GM19397 (cell line): ENCODE measurements around the gene HEATR5A.
"Not testable (repeated sequence)": the region's sequence is repeated elsewhere in the genome, so short reads cannot be mapped to it uniquely, and the experiment has no call there.

Experiments used
- ATAC-seq: cut with Tn5 transposase; IDR thresholded peaks from one replicate; pipeline ENCODE4 v1.9.1; 2021; ENCODE audit warnings: mild to moderate bottlenecking, moderate library complexity; ENCODE audit not compliant: unreplicated experiment

HEATR5A gene

DNA sequence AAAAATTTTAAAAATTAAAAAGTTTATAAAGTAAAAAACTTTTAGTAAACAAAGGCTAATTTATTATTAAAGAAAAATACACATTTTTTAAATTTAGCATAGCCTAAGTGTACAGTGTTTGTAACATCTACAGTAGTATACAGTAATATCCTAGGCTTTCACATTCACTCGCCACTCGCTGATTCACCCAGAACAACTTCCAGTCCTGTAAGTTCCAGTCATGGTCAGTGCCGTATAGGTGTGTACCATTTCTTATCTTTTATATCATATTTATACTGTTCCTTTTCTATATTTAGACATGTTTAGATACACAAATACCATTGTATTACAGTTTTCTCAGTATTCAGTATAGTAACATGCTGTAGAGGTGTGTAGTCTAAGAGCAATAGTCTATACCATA is 28.9 kb downstream of the HEATR5A start:
- ATAC-seq: no peak

DNA sequence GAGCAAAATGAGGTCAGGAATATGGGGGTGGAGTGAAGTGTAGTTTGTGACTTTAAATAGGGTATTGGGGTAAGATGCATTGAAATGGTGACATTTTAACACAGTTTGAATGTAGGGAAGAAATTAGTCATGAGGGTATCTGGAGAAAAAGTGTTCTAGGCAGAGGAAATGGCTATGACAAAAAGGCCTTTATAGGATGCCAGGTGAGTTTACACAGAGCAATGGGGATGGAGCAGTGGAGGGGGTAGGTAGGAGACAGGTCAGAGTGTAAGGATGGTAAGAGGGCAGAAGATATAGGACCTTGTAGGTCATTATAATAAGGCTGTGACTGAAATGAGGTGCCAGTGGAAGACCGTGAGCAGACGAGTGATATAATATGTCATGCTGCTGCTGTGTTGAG is 30.4 kb downstream of the HEATR5A start:
- no peak for ATAC-seq

DNA sequence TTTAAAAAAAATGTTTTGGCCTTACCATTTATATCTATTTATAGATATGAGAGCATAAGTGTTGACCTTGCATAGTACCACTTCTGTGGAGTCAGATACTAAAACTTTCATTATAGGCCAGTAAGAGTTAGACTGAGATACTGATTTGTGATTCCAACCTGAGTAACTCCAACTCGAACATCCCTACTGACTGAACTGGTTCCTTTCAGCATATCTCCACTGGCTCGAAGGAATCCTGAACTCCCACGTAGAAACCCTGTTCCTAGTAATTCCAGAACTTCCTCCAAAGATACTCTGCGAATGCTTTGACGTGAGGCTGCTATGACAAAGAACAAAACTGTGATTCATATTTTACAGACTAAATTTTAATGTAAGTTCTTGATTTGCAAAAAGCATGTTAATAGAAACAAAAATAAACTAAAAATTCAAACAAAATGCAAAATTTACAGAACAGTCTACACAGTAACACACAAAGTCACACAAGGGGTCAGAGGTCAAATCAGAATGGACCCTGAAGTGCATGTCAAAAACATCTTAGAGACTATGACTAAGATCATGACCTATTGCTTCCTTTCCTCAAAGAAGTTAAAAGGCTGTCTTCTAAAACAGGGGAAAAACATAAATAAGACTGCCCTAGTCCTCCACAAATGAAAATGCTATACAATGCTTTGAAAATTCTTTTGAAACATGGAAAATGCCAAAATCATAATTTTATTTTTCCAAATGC is 31.5 kb downstream of the HEATR5A start:
- ATAC-seq: no peak

DNA sequence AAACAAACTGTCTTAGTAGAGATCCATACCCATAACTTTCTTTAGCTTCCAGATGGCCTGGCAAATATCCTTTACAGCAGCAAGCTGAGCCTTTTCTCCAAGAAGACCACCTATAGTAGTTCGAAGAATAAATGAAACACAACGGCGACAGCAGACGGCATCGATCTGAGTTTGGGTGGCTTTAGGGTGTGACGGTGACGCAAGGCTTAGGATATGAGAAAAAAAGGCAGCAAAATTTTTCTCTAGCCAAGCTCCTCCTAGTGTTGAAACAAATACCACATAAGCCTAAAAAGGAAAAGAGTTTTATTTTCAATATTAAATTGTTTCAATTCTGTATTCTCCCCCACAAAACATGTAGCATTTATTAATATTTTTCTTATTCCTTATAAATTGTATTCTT is 33.3 kb downstream of the HEATR5A start:
- ATAC-seq: no peak

DNA sequence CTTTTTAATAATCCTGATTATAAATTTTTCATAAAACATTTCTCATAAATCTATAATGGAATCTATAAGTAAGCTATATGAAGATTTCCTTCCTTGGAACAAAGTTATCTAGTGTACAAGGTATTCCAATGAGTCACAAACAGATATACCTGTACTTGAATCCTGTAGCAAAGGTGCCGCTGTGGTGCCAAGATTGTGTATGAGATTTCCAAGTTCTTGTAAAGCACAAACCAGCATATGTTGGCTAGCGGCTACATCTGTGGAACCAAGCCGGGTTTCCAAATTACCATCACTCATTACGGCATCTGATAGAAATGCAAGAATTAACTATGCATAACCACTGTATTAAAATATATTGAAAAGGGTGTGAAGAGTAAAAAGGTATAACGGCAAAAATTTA is 34.1 kb downstream of the HEATR5A start:
- ATAC-seq: no peak

DNA sequence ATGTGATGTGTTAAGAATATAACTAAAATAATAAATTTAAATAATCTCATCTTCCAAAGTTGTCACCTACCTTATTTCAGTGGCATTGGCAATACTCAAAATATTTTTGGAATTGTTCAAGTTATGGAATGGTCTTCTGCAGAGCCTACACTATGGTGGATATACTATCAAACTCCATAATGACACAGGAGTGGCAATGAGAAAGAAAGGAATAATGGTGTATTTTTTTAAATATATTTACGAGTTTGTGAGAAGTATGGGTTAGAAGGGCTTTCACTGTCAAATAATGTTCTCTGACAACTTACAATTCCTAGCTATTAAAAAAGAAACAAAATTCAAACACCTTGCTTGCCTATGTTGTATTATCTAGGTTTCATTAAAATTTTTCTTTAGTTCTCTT is 38.1 kb downstream of the HEATR5A start:
- no peak for ATAC-seq

DNA sequence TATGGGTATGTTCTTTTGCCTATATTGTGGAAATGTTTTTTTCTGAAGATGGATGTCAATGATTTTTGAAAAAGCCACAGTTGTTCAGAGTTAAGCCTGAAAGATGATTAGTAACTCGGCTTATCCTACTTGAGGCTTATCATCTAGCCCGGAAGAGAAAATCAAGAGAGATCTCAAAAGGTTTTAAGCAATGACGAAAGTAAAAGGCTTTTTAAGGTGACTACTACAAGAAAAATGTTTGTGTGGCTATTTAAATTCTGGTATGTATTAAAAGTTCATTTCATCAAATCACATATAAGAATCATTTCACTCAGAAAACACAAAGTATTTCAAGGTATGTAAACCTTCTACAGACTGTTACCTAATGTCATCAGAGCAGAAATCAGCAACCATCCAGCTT is 40.2 kb downstream of the HEATR5A start:
- ATAC-seq: no peak

DNA sequence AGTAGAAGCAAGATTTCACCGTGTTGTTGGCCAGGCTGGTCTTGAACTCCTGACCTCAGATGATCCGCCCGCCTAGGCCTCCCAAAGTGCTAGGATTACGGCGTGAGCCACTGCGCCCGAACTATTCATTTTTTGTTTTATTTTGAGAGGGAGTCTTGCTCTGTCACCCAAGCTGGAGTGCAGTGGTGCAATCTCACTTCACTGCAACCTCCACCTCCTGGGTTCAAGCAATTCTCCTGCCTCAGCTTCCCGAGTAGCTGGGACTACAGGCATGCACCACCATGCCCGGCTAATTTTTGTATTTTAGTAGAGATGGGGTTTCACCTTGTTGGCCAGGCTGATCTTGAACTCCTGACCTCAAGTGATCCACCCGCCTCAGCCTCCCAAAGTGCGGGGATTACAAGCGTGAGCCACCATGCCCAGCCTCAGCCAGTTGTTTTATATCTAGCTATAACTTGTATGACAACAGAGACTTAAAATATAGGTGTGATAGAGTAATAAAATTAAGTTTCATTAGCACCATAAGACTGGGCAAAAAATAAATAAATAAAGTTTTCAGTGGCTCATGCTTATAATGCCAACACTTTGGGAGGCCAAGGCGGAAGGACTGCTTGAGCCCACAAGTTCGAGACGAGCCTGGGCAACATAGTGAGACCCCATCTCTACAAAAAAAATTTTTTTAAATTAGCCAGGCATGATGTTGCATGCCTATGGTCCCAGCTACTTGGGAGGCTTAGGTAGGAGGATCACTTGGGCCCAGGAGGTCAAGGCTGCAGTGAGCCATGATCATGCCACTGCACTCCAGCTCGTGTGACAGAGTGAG is 41.0 kb downstream of the HEATR5A start:
- not testable (repeated sequence) for ATAC-seq

DNA sequence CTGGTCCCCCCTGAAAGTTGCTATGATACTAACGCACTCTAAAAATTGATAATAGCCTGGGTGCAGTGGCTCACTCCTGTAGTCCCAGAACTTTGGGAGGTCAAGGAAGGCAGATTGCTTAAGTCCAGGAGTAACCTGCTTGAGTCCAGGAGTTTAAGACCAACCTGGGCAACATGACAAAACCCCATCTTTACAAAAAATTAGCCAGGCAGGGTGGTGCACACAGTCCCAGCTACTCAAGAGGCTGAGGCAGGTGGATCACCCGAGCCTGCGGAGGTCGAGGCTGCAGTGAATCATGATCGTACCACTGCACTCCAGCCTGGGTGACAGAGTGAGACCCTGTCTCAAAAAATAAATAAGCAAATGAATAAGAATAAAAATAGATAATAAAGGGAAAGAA is 42.9 kb downstream of the HEATR5A start:
- no peak for ATAC-seq

DNA sequence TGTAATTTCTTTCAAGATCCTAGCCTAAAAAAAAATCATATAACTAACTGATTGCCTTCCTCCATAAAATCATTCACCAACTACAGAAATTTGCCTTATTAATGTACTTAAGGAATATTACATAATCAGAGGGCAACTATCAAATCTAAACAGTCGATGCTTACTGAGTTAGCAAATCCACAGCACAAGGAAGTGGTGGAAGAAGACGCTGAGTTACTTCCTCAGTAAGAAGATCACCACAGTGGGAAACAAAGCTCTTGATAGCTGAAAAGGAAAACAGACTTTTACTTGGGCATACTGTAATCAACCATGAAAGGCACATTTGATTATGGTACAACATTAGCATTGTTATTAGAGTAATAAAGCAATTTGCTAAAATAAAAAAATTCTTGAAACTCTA is 48.7 kb downstream of the HEATR5A start:
- ATAC-seq: no peak

DNA sequence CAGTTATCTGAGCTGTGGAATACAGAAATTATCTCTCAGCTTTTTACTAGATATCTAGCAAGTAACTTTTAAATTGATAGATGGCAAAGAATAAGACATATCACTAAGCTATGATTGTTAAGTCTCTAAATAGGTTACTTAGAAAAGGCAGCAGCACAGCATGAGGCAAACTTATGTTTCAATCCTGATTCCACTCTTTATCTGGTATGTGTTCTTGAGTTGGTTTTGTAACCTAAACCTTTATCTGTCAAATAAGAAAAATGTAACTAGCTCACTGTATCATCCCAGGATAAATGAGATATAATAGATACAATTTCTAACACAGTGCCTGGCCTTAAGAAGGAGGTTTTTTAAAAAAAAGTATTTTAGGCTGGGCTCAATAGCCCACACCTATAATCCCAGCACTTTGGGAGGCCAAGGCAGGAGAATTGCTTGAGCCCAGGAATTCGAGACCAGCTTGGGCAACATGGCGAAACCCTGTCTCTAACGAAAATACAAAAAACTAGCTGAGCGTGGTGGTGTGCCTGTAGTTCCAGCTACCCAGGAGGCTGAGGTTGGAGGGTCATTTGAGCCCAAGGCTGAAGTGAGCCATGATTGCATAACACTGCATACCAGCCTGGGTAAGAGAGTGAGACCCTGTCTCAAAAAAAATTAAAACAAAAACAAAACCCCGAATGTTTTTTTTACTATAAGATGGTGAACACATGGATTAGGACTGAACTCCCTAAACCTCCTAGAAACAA is 56.8 kb downstream of the HEATR5A start:
- ATAC-seq: no peak

DNA sequence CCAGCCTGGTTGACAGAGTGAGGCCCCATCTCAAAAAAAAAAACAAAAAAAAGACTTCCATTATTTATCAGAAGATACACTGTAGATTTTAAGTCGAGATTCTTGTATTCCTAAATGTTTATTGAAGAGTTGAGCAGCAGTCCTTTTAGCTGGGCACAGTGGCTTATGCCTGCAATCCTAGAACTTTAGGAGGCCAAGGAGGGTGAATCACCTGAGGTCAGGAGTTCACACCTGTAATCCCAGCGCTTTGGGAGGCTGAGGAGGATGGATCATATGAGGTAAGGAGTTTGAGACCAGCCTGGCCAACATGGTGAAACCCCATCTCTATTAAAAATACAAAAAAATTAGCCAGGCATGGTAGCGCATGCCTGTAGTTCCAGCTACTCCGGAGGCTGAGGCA is 57.6 kb downstream of the HEATR5A start:
- ATAC-seq: no peak

DNA sequence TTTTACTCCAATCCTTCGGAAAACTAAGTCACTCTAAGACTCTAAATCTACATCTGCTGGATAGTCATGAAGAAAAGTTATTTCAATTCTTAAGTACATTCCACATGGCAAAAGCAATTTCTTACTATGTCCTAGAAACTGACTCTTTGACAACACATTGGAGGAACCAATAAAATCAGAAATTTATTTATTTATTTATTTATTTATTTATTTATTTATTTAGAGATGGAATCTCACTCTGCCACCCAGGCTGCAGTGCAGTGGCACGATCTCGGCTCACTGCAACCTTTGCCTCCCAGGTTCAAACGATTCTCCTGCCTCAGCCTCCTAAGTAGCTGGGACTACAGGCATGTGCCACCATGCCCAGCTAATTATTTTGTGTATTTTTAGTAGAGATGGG is 58.6 kb downstream of the HEATR5A start:
- not testable (repeated sequence) for ATAC-seq

DNA sequence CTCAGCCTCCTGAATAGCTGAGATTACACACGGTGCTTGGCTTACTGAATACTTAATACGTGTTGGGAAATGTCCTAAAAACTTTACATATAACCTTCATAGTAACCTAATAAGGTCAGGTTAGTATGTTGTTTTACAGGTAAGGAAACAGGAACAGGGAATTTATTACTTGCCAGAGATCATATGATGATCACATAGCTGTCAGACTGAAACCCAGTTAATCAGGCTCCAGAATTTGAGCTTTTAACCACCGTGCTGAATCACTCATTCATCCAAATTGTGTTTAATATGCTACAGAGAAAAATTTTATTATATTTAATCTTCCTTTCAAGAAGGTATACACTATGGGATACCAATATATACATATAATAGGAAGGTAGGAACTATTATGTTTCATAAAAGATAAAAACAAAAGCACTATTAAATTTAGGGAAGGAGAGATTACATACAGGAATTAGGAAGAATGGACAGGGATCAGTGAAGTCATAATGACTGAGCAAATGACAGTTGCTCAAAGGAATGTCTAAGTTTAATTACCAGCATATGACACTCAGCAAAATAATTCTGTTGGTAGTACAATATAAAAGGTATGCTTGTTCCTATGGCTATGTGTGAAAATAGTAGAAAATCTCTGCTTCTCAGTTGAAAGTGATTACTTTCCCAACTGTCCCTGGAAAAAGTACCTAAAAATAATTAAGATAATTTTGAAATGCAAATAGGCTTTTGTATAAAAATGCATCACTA is 59.3 kb downstream of the HEATR5A start:
- ATAC-seq: no peak

DNA sequence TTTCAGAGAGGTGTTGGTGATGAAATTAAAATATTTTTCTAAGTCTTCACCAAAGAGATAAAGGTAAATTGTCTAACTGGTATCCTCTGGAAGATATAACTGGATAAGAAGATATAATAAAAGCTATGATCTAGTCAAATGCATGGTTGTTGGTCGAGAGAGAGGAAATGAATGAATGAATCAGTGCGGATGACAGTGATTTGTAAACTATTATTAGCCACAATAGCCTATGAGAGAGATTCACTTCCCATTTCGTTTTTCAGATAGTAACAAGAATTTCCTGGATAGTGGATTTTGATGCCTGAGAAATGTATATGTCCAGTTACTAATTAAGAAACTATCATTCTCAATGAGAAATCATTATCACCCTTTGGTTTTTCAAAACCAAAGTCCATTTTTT is 63.1 kb downstream of the HEATR5A start:
- ATAC-seq: no peak

DNA sequence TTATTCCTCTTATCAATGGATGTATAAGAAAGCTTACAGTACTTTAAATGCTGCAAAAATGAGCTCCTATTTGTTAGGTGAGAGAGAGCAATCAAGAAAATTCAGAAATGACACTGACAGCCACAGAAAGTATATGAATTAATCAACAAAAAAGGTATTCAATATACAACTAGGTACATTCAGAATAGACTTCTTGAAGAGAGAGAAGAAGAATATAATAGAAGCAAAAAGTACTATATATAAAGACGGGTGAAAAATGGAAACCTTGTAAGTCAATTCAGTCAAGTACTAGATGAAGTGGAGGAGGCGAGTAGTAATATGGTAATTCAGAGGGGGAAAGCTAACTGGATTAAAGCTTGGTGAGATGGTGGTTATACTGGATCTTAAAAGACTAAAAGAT is 74.3 kb downstream of the HEATR5A start:
- ATAC-seq: no peak

DNA sequence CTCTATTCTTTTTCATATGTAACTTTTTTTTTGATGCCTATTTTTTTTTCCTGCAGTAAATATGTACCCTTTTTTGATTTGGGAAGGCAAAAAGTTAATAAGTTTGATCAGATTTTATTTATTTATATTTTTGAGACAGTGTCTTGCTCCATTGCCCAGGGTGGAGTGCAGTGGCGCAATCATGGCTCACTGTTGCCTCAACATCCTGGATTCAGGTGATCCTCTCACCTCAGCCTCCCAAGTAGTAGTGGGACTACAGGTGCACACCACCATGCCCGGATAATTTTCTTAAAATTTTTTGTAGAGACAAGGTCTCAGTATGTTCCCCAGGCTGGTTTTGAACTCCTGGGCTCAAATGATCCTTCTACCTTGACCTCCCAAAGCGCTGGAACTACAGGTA is 79.1 kb downstream of the HEATR5A start:
- ATAC-seq: no peak

DNA sequence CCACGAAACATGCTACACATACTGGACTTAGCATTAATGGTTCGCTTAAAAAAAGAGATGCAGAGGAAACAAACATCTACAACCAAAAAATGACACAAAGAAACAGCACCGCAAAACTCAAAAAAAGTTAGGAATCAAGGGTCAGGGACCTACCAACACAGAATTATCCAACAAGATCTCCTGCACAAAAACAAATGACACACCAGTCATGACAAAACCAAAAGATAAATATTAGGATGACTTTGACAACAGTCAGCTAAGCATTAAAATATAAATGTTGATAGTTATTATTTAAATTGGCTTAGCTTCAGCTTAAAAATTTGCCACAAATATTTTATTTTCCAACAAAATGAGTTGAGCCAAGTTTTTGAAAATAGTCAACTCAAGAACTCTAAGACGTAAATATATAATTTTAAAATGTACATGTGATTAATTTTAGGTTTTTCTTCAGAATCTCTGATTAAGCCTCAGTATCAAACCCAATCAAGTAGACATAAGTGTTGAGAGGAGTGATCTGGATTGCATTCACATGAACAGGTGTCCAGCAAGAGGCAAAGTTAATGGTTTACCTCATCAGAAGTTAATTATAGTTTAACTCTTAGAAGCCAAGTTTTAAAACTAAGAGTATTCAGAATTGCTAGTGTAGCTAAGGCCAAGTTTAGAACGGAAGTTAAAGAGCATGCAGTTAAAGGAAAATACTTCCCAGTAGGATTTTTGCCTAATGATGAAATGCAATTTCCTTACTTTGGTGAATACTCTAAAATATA is 79.9 kb downstream of the HEATR5A start:
- no peak for ATAC-seq

DNA sequence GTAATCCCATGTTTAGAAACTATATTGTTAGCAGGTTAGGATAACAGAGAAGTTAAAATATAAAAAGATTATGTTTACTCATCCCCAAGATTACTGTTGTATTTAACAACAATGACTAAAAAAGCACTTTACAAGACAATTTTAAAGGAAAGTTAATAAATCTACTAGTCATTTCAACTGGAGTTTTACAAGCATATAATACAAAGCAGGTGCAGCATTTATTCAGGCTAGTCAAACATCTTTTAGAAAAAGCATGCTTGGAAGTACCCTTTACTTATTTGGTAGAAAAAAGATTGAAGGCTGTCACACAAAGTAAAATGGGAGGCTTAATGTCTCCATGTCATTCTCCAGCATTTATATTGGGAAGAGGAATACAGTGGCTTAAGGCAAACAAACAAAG is 80.6 kb downstream of the HEATR5A start:
- no peak for ATAC-seq

DNA sequence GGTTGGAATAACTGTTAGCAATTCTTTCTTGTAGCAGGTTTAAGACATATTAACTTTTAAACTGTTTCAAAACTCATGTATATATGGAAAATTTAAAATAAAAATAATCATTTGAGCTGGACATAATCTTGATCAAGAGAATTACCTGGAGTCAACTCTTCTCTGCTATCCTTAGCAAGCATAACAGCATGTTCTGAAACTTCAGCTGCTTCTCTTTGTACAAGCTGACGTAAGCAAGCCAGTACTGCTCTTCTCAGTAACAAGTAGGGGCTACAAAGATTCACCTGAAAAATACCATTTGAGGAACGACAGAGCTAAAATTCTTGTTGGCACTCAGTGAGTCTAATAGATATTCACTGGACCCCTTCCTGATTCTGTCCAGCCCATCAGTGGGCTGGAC is 83.0 kb downstream of the HEATR5A start:
- ATAC-seq: no peak
